ENCODE data around the gene LYPD6.

DNA sequence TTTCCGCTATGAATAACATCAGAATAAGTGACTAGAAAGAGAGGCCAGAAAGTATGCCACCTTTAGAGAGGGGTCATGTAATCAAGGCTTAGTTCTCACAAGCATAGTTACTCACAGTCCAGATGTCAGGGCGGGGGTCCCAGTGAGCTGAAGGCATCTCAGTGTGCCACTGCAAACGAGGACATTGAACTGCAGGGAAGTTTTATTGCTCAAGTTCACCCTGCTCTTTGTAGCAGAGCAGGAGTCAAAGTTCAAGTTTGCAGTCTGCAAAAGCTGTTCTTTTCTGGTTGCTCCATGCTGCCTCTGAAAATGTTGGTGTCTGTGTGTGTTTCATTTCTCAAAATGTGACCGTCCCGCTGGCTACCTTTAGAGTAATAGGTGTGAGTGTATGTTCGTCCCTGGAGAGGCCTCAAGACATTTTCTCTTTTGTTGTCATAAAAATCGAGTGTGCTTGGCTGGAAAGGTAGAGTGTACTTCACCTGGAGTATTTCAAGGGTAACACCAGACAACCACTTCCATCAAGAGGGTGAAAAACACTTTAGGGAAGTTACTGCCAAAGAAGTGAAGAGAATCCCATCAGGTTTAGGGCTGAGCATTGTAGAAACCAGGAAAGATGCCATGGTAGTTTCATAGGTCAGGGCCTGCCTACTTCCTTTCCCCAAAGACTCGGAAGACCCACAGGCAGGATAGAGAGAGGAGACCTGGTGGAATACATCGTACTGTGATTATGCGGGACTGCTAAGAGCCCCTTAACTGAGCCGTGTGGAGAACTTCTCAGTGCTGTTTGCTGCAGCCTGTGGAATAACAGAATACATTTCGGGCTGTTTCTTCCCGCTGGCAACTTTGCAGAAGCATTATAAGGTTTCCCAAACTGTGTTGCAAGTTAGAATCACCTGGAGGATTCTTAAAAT lies 89.9 kb downstream of the LYPD6 start:
- TF ChIP-seq, protein P1, sequence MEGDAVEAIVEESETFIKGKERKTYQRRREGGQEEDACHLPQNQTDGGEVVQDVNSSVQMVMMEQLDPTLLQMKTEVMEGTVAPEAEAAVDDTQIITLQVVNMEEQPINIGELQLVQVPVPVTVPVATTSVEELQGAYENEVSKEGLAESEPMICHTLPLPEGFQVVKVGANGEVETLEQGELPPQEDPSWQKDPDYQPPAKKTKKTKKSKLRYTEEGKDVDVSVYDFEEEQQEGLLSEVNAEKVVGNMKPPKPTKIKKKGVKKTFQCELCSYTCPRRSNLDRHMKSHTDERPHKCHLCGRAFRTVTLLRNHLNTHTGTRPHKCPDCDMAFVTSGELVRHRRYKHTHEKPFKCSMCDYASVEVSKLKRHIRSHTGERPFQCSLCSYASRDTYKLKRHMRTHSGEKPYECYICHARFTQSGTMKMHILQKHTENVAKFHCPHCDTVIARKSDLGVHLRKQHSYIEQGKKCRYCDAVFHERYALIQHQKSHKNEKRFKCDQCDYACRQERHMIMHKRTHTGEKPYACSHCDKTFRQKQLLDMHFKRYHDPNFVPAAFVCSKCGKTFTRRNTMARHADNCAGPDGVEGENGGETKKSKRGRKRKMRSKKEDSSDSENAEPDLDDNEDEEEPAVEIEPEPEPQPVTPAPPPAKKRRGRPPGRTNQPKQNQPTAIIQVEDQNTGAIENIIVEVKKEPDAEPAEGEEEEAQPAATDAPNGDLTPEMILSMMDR (IDR thresholded peaks at IDR 0.05), result no peak
- no peak for TF ChIP-seq POLR2A (IDR thresholded peaks at IDR 0.05)
